ENCODE data around the gene NUSAP1. TPM values are rescaled to one million over a fixed set of nuclear protein-coding genes. Genes with fewer than 3 reads are reported as not detected.

NUSAP1 gene
- total and polyA plus RNA-seq, 10 of the 15 experiments (the other 5 are each of a cell fraction or from before 2014, with no cell fraction given): 158 to 315 (median 229) TPM

DNA sequence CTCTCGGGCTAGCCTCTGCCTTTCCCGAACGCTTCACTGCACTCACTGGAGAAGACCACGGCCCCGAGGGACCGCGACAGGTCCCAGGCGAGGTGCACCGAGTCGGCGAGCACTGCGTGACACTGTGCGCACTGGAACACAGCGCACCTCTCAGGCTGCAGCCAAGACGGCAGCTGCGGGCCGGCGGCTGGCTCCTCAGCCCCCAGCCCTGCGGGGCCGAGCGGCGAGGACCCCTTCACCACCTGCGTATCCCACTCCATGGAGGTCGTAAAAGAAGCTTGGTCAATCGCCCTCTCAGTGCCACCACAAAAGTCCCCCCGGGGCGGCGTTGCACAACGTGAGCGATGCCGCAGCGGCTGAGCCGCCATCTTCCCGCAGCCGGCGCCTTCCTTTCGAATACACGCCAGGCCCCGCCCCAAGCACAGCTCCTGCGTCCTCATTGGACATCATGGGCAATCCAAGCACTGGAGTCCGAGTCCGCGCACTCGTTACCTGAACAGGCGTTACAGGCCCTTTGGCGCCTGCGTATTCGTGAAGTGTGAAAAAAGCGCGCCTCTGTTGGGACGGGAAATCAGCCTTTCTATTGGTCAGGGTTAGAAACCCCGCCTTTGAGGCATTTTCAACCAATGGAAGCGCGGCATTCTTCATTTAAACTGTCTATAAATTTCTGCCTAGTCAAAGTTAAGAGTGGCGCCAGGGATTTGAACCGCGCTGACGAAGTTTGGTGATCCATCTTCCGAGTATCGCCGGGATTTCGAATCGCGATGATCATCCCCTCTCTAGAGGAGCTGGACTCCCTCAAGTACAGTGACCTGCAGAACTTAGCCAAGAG lies at the start of gene NUSAP1, which contains the start of gene OIP5 (continued):
- TF ChIP-seq, protein P1, sequence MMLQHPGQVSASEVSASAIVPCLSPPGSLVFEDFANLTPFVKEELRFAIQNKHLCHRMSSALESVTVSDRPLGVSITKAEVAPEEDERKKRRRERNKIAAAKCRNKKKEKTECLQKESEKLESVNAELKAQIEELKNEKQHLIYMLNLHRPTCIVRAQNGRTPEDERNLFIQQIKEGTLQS (IDR thresholded peaks at IDR 0.05; ENCODE audit: borderline replicate concordance, extremely low read depth, low read depth, low read length): no peak
- TF ChIP-seq REST (IDR thresholded peaks at IDR 0.05; ENCODE audit: low read depth, low read length) (no peak), HDAC2 (IDR thresholded peaks at IDR 0.05) (peak; percentile 93; the same call in 1 of the 2 replicates), PML (IDR thresholded peaks at IDR 0.05; ENCODE audit: low read length) (peak; percentile 95), POU2F2 (IDR thresholded peaks at IDR 0.05; ENCODE audit: borderline replicate concordance, low read depth, low read length) (peak; percentile 86; the same call in 2 of the 3 replicates), MTA2 (IDR thresholded peaks at IDR 0.05; ENCODE audit: low read depth) (no peak), TCF3 (IDR thresholded peaks at IDR 0.05; ENCODE audit: borderline replicate concordance, insufficient read depth, low read depth, low read length) (0 out of 2 replicates have a peak, but pooled peaks have one; percentile 50), RB1 (IDR thresholded peaks at IDR 0.05; ENCODE audit: borderline replicate concordance) (peak; percentile 73), IRF5 (IDR thresholded peaks at IDR 0.05; ENCODE audit: borderline replicate concordance) (no peak), NBN (IDR thresholded peaks at IDR 0.05) (0 out of 2 replicates have a peak, but pooled peaks have one; percentile 49), DPF2 (IDR thresholded peaks at IDR 0.05) (peak; percentile 61; the same call in 1 of the 2 replicates), SIN3A (IDR thresholded peaks at IDR 0.05; ENCODE audit: low read depth, low read length) (peak; percentile 99), KLF5 (IDR thresholded peaks at IDR 0.05; ENCODE audit: partially characterized antibody) (peak; percentile 73), EZH2 (IDR thresholded peaks at IDR 0.05; ENCODE audit: borderline replicate concordance, control insufficient read depth, low read depth, low read length) (no peak), CTCF (IDR thresholded peaks at IDR 0.05 in 2 of 3, conservative IDR thresholded peaks at IDR 0.05 in 1 of 3; ENCODE audit: control insufficient read depth in 2 of 3, extremely low read depth in 1 of 3, insufficient read depth in 1 of 3, low read depth in 3 of 3, low read length in 3 of 3) (no peak; a peak in 2 of 6 replicates), ZBTB33 (IDR thresholded peaks at IDR 0.05) (no peak), ZSCAN29 (IDR thresholded peaks at IDR 0.05) (no peak)
- TF ChIP-seq, protein P2, sequence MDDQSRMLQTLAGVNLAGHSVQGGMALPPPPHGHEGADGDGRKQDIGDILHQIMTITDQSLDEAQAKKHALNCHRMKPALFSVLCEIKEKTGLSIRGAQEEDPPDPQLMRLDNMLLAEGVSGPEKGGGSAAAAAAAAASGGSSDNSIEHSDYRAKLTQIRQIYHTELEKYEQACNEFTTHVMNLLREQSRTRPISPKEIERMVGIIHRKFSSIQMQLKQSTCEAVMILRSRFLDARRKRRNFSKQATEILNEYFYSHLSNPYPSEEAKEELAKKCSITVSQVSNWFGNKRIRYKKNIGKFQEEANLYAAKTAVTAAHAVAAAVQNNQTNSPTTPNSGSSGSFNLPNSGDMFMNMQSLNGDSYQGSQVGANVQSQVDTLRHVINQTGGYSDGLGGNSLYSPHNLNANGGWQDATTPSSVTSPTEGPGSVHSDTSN (IDR thresholded peaks at IDR 0.05; ENCODE audit: insufficient replicate concordance, low read depth, low read length): no peak

All from GM12878 (cell line).